ENCODE results near the gene TAS2R38. TPM values are rescaled to one million over a fixed set of nuclear protein-coding genes. Genes with fewer than 3 reads are reported as not detected.

TAS2R38 gene
- total RNA-seq, 1 experiment from 2014 or later: not detected

DNA sequence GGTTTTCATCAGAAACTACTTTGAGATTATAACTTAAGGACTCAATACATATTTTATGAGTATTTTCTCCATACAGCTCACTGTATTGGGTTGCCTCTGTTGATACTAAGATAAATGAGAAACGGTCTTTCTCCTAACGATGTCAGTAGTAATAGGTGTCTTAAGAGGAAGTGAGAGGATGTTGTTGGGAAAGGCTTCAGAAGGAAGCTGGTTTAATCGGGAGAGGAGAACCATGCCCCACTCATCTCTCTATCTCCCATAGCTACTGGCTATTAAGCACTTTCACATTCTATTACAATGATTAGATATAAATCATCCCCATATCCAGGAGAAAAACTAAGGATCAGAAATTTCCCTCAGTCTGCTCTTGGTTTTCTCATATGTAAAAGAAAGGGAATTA lies 28.8 kb downstream of the TAS2R38 start:
- TF ChIP-seq GRHL2 (CRISPR knock-in tag; IDR thresholded peaks at IDR 0.05; ENCODE audit: insufficient replicate concordance, severe bottlenecking) (no peak), ZNF317 (CRISPR knock-in tag; IDR thresholded peaks at IDR 0.05; ENCODE audit: borderline replicate concordance, low read depth) (no peak), AR (CRISPR knock-in tag; IDR thresholded peaks at IDR 0.05) (no peak), CBFB (CRISPR knock-in tag; IDR thresholded peaks at IDR 0.05; ENCODE audit: low read depth) (no peak), NFE2L1 (CRISPR knock-in tag; IDR thresholded peaks at IDR 0.05) (no peak), GTF2I (CRISPR knock-in tag; conservative IDR thresholded peaks at IDR 0.05) (no peak), HMGXB4 (CRISPR knock-in tag; IDR thresholded peaks at IDR 0.05) (no peak), ZNF532 (CRISPR knock-in tag; IDR thresholded peaks at IDR 0.05; ENCODE audit: borderline replicate concordance) (no peak), FOXK1 (CRISPR knock-in tag; IDR thresholded peaks at IDR 0.05) (no peak), RELA (CRISPR knock-in tag; IDR thresholded peaks at IDR 0.05; ENCODE audit: borderline replicate concordance) (no peak), ZSCAN18 (CRISPR knock-in tag; IDR thresholded peaks at IDR 0.05) (no peak), ZNF138 (CRISPR knock-in tag; conservative IDR thresholded peaks at IDR 0.05) (no peak), FOXJ3 (CRISPR knock-in tag; IDR thresholded peaks at IDR 0.05; ENCODE audit: borderline replicate concordance) (no peak)
- TF ChIP-seq, protein P1, sequence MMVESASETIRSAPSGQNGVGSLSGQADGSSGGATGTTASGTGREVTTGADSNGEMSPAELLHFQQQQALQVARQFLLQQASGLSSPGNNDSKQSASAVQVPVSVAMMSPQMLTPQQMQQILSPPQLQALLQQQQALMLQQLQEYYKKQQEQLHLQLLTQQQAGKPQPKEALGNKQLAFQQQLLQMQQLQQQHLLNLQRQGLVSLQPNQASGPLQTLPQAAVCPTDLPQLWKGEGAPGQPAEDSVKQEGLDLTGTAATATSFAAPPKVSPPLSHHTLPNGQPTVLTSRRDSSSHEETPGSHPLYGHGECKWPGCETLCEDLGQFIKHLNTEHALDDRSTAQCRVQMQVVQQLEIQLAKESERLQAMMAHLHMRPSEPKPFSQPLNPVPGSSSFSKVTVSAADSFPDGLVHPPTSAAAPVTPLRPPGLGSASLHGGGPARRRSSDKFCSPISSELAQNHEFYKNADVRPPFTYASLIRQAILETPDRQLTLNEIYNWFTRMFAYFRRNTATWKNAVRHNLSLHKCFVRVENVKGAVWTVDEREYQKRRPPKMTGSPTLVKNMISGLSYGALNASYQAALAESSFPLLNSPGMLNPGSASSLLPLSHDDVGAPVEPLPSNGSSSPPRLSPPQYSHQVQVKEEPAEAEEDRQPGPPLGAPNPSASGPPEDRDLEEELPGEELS (CRISPR knock-in tag; IDR thresholded peaks at IDR 0.05): no peak
- TF ChIP-seq, protein P2, sequence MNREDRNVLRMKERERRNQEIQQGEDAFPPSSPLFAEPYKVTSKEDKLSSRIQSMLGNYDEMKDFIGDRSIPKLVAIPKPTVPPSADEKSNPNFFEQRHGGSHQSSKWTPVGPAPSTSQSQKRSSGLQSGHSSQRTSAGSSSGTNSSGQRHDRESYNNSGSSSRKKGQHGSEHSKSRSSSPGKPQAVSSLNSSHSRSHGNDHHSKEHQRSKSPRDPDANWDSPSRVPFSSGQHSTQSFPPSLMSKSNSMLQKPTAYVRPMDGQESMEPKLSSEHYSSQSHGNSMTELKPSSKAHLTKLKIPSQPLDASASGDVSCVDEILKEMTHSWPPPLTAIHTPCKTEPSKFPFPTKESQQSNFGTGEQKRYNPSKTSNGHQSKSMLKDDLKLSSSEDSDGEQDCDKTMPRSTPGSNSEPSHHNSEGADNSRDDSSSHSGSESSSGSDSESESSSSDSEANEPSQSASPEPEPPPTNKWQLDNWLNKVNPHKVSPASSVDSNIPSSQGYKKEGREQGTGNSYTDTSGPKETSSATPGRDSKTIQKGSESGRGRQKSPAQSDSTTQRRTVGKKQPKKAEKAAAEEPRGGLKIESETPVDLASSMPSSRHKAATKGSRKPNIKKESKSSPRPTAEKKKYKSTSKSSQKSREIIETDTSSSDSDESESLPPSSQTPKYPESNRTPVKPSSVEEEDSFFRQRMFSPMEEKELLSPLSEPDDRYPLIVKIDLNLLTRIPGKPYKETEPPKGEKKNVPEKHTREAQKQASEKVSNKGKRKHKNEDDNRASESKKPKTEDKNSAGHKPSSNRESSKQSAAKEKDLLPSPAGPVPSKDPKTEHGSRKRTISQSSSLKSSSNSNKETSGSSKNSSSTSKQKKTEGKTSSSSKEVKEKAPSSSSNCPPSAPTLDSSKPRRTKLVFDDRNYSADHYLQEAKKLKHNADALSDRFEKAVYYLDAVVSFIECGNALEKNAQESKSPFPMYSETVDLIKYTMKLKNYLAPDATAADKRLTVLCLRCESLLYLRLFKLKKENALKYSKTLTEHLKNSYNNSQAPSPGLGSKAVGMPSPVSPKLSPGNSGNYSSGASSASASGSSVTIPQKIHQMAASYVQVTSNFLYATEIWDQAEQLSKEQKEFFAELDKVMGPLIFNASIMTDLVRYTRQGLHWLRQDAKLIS (CRISPR knock-in tag; IDR thresholded peaks at IDR 0.05; ENCODE audit: borderline replicate concordance): no peak
- ChIA-PET CTCF (interaction anchor here (0.7 to 0.8 kb wide), 2 partner anchors 31 to 287 kb away, joined by 3 to 4 read pairs; no protein-coding TSS in a partner anchor), POLR2A (no interaction called here)
- H3K4me3 Mint-ChIP-seq: no peak overlapping the region
- H3K9me3 Mint-ChIP-seq: peaks cover 24% of the 10 kb centered on the region
- no peaks in the 10 kb centered on the region; the same call in 1 of the 2 replicates for H3K27me3 Mint-ChIP-seq (ENCODE audit: low read depth)
- no peaks in the 10 kb centered on the region for H3K4me1 Mint-ChIP-seq
- peaks cover 11% of the 10 kb centered on the region for H3K36me3 Mint-ChIP-seq
- no peak overlapping the region for H3K27ac Mint-ChIP-seq
- ATAC-seq: no peak
- DNase-seq (ENCODE audit: low spot score): no peak

Data from WTC11 (cell line).